GM10266 (cell line): ENCODE measurements around the gene IFRD2.
A peak's percentile ranks its signal among the peaks of the same experiment; 100 is the strongest.
"Not testable (repeated sequence)": the region's sequence is repeated elsewhere in the genome, so short reads cannot be mapped to it uniquely, and the experiment has no call there.

ENCODE experiments used
- DNase-seq: peaks from one replicate; pipeline ENCODE4 v3.0.0; 2012; ENCODE audit errors: extremely low spot score
- CTCF ChIP-seq: IDR thresholded peaks from 2 replicates; pipeline ENCODE4 v1.5.1; 2012; ENCODE audit warnings: mild to moderate bottlenecking, low read depth; ENCODE audit not compliant: control insufficient read depth, insufficient read depth; ENCODE audit errors: missing control alignments

IFRD2 gene

DNA sequence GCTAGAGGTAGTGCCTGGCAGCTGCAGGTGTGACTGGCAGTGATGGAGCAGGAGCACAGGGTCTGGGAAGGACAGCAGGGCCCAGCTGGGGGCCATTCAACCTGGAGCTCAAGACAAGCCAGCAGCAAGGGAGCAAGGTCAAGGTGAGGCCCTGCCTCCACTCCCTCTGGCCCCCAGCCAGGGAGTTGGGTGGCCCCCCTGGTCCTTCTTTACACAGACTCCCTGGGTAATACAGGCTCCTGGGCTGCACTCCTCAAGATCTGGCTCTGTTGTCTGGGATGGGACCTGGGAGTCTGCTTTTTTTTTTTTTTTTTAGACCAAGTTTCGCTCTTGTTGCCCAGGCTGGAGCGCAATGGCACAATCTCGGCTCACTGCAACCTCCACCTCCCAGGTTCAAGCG is 41.7 kb downstream of the IFRD2 start:
- TF ChIP-seq CTCF: no peak
- no peak for DNase-seq

GRCh38 chr3:50249457-50249856 is 42.8 kb downstream of the IFRD2 start:
- DNase-seq: no peak
- no peak for TF ChIP-seq CTCF

- no peak for TF ChIP-seq CTCF
- no peak for DNase-seq
Measured at GRCh38 chr3:50248387-50248786, 43.8 kb downstream of the IFRD2 start.

- no peak for TF ChIP-seq CTCF
- DNase-seq: peak; percentile 77
Measured at GRCh38 chr3:50246517-50246954, 45.7 kb downstream of the IFRD2 start.

GRCh38 chr3:50245831-50246516 is 46.3 kb downstream of the IFRD2 start:
- peak; percentile 84 for DNase-seq
- peak; percentile 99 for TF ChIP-seq CTCF

DNA sequence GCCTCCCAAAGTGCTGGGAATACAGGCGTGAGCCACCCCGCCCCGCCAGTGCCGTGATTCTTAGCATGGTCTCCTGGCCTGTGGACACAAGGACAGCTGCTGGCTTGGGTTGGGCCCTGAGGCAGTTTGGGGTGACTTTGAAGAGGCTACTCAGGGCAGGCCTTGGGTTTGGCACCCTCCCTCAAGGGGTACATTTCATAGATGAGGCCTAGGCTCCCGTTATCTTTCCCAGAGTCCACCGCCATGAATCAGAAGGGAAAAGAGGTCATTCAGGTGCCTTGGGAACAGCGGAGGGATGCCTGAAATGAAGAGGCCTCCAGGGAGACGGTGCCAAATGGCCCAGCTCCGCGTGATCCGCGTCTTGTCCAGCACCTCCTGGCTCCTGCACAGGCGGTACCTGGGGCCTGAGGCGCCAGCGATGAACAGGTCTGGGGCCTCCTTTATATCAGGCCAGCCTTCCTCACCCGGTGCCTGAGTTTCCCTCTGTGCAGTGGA is 46.9 kb downstream of the IFRD2 start:
- TF ChIP-seq CTCF: no peak
- DNase-seq: no peak

- DNase-seq: not testable (repeated sequence)
Measured at GRCh38 chr3:50244813-50245212, 47.4 kb downstream of the IFRD2 start.

GRCh38 chr3:50243543-50243895 is 48.7 kb downstream of the IFRD2 start:
- no peak for DNase-seq
- TF ChIP-seq CTCF: no peak
